ENCODE measurements around the gene TBC1D22A. TPM values are rescaled to one million over a fixed set of nuclear protein-coding genes. Genes with fewer than 3 reads are reported as not detected.

The TBC1D22A gene
- total and polyA plus RNA-seq, 2 donors from 2014 or later: 24.6 to 39.4 TPM

DNA sequence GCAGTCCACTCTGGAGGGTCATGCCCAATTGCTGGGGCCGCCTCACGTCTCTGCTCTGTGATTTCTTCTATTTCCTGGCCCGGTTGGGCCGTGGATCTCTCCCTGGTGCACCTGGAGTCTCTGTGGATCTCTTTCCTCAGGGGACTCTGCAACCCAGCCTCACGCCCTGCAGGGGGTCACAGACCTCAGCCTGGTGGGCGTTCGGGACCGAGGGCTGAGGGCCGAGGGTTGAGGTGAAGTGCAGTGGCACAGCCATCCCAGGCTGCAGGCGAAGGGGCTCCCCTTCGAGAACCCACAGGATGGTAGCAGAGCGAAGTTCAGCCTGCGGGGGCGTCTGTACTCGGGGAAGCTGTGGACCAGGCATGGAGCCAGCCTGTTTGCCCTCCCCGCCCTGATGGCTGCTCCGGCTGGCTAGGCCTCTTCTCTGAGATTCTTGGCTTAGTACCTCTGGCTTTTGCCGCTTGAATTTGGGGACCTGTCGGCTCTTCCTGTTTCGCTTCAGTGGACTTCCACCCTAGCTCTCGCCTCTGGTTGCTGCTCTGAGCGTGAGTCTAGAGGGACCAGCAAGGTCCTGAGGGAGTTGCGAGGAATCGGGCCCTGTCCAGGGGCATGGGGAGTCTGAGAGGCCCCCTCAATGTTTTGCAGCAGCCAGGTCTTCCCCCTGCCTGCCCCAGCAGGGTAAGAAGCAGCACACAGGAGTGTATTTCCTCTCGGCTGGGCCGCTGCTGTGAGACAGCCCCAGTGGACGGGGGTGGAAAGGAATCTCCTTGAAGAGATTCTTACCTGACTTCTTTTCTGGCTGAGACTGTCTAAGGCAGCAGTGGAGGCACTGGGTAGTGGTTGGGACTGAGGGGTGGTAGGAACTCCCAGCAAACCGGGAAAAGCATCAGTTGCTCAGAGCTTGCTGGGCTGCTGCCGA is 140.8 kb downstream of the TBC1D22A start:
- TF ChIP-seq, protein P1, sequence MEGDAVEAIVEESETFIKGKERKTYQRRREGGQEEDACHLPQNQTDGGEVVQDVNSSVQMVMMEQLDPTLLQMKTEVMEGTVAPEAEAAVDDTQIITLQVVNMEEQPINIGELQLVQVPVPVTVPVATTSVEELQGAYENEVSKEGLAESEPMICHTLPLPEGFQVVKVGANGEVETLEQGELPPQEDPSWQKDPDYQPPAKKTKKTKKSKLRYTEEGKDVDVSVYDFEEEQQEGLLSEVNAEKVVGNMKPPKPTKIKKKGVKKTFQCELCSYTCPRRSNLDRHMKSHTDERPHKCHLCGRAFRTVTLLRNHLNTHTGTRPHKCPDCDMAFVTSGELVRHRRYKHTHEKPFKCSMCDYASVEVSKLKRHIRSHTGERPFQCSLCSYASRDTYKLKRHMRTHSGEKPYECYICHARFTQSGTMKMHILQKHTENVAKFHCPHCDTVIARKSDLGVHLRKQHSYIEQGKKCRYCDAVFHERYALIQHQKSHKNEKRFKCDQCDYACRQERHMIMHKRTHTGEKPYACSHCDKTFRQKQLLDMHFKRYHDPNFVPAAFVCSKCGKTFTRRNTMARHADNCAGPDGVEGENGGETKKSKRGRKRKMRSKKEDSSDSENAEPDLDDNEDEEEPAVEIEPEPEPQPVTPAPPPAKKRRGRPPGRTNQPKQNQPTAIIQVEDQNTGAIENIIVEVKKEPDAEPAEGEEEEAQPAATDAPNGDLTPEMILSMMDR (IDR thresholded peaks at IDR 0.05; ENCODE audit: borderline replicate concordance, extremely low read depth, insufficient read depth): no peak
- Histone ChIP-seq H3K9ac (ENCODE audit: low read length in 3 of 3) (no peak overlapping the region), H3K27ac (ENCODE audit: low read depth in 2 of 2, low read length in 2 of 2) (no peak overlapping the region), H3K36me3 (ENCODE audit: control insufficient read depth in 2 of 3, insufficient read depth in 3 of 3, low read length in 3 of 3) (no peaks in the 10 kb centered on the region), H3K27me3 (ENCODE audit: control insufficient read depth, insufficient read depth, low read length) (no peaks in the 10 kb centered on the region), H3K4me3 (ENCODE audit: low read length in 3 of 3) (no peak overlapping the region), H3K4me1 (ENCODE audit: control insufficient read depth in 2 of 3, insufficient read depth in 2 of 3, low read depth in 1 of 3, low read length in 3 of 3) (no peaks in the 10 kb centered on the region), H3K9me3 (ENCODE audit: control insufficient read depth in 2 of 3, insufficient read depth in 1 of 3, low read length in 3 of 3) (no peaks in the 10 kb centered on the region)
- intact Hi-C loops (cut with DNase I): no loop called here
- DNase-seq (peak in 1 of 5 donors; percentile 51), FAIRE-seq (no peak)

DNA sequence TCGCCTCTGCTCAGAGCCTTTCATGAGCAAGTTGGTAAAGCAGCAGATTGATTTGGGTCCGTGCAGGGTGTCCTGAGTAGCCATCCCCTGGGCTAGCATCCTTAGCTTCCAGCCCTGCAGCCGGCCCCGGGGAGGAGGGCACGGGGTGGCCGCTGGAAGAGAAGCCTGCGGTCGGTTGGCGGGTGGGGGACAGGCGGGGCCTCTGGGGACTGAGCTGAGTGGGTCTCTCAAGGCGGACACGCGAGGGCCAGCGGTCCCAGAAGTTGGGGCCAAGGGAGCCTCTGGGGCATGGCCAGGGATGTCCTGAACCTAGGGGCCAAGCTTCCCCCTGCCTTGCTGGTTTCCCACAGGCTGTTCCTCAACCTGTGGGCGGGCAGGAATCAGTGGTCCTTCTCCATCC is 143.0 kb downstream of the TBC1D22A start:
- peak in 1 of 5 donors; percentile 68 for DNase-seq
- Histone ChIP-seq H3K9ac (ENCODE audit: low read length in 3 of 3) (no peak overlapping the region), H3K4me3 (ENCODE audit: low read length in 3 of 3) (no peak overlapping the region), H3K9me3 (ENCODE audit: control insufficient read depth in 2 of 3, insufficient read depth in 1 of 3, low read length in 3 of 3) (no peaks in the 10 kb centered on the region), H3K27ac (ENCODE audit: low read depth in 2 of 2, low read length in 2 of 2) (no peak overlapping the region), H3K36me3 (ENCODE audit: control insufficient read depth in 2 of 3, insufficient read depth in 3 of 3, low read length in 3 of 3) (no peaks in the 10 kb centered on the region), H3K27me3 (ENCODE audit: control insufficient read depth, insufficient read depth, low read length) (no peaks in the 10 kb centered on the region), H3K4me1 (ENCODE audit: control insufficient read depth in 2 of 3, insufficient read depth in 2 of 3, low read depth in 1 of 3, low read length in 3 of 3) (no peaks in the 10 kb centered on the region)
- FAIRE-seq: no peak
- intact Hi-C loops (cut with DNase I): no loop called here
- TF ChIP-seq, protein P1 (IDR thresholded peaks at IDR 0.05; ENCODE audit: borderline replicate concordance, extremely low read depth, insufficient read depth): no peak

- Histone ChIP-seq H3K36me3 (ENCODE audit: control insufficient read depth in 2 of 3, insufficient read depth in 3 of 3, low read length in 3 of 3) (no peaks in the 10 kb centered on the region), H3K4me1 (ENCODE audit: control insufficient read depth in 2 of 3, insufficient read depth in 2 of 3, low read depth in 1 of 3, low read length in 3 of 3) (no peaks in the 10 kb centered on the region), H3K4me3 (ENCODE audit: low read length in 3 of 3) (no peak overlapping the region), H3K9me3 (ENCODE audit: control insufficient read depth in 2 of 3, insufficient read depth in 1 of 3, low read length in 3 of 3) (no peaks in the 10 kb centered on the region), H3K9ac (ENCODE audit: low read length in 3 of 3) (no peak overlapping the region), H3K27ac (ENCODE audit: low read depth in 2 of 2, low read length in 2 of 2) (no peak overlapping the region), H3K27me3 (ENCODE audit: control insufficient read depth, insufficient read depth, low read length) (no peaks in the 10 kb centered on the region)
- DNase-seq: no peak
- FAIRE-seq: no peak
- intact Hi-C loops (cut with DNase I): no loop called here
- TF ChIP-seq, protein P1 (IDR thresholded peaks at IDR 0.05; ENCODE audit: borderline replicate concordance, extremely low read depth, insufficient read depth): no peak
Observed at GRCh38 chr22:46905834-46906233, 143.4 kb downstream of the TBC1D22A start.
